MM.1S (cell line): ENCODE results near the gene WWC2.

Source experiments
- EZH2 ChIP-seq: fragments of 300-600 bp; sonication (generic); optimal IDR thresholded peaks from 2 replicates; pipeline ENCODE3; 2017; ENCODE audit warnings: low read depth, mild to moderate bottlenecking, antibody characterized with exemption, low read length, mixed read lengths
- EZH2phosphoT487 ChIP-seq: fragments of 300-600 bp; sonication (generic); IDR thresholded peaks from 2 replicates; pipeline ENCODE4 v1.6.1; 2018; ENCODE audit warnings: antibody characterized with exemption, low read length
- TF ChIP-seq, protein P1 (sequence below): fragments of 300-600 bp; sonication (generic); IDR thresholded peaks from 2 replicates; pipeline ENCODE4 v1.5.1; 2016; ENCODE audit warnings: antibody characterized with exemption, low read length, mixed read lengths

DNA sequence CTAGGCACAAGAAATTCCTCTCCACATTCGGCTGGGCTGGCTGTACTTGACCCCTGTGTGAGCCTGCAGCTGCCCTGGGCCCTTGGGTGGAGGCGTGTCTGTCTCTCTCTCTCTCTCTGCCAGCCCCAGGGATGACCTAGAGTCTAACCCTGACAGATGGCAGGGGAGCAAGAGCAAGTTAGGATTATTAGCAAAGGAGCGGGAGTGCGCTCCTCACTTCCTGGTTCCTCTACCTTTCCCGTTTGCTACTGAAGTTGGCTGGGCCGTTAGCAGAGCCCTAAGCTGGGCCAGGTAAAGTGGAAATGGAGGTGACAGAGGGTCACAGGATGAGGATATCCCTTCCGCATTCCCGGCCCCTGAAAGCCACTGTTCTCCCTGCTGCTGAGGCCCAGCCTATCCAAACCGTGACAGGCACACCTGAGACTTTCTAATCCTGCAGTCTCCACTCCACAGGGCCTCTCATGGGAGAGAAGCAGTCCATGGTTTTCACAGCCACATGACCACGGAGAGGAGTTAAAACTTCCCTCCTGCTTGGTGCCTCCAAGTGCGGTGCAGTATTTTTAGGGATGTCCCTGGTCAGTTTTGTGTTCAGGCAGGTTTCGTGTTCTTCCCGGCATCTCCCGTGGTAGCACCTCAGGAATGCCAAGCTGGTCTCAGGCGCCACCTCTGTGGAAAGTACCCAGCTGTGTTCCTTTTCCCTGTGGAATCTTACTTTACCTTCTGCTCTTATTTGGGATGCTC lies 141.7 kb downstream of the WWC2 start:
- TF ChIP-seq, protein P1, sequence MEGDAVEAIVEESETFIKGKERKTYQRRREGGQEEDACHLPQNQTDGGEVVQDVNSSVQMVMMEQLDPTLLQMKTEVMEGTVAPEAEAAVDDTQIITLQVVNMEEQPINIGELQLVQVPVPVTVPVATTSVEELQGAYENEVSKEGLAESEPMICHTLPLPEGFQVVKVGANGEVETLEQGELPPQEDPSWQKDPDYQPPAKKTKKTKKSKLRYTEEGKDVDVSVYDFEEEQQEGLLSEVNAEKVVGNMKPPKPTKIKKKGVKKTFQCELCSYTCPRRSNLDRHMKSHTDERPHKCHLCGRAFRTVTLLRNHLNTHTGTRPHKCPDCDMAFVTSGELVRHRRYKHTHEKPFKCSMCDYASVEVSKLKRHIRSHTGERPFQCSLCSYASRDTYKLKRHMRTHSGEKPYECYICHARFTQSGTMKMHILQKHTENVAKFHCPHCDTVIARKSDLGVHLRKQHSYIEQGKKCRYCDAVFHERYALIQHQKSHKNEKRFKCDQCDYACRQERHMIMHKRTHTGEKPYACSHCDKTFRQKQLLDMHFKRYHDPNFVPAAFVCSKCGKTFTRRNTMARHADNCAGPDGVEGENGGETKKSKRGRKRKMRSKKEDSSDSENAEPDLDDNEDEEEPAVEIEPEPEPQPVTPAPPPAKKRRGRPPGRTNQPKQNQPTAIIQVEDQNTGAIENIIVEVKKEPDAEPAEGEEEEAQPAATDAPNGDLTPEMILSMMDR, result no peak
- no peak for TF ChIP-seq EZH2phosphoT487
- TF ChIP-seq EZH2, result no peak
